ENCODE measurements around the gene CCP110. TPM values are rescaled to one million over a fixed set of nuclear protein-coding genes. Genes with fewer than 3 reads are reported as not detected.

The CCP110 gene
- total RNA-seq, 2 experiments from 2014 or later = 22.6 to 38.4 TPM

- ChIA-PET CTCF (ENCODE audit: unreplicated experiment) (no interaction called here), POLR2A (no interaction called here)
- DNase-seq (ENCODE audit: low spot score) = no peak
- H3K4me2 ChIP-seq (ENCODE audit: low read length) = 0 out of 2 replicates have a peak overlapping the region, but pooled peaks have one; percentile 23
- no peak overlapping the region for H3K4me3 ChIP-seq (ENCODE audit: low read depth, low read length, poor library complexity, severe bottlenecking)
- H3K79me2 ChIP-seq (ENCODE audit: insufficient read depth, low read depth, low read length) = peaks cover 38% of the 10 kb centered on the region
- intact Hi-C loops (cut with micrococcal nuclease; ENCODE audit: unreplicated experiment) = no loop called here
- H2AFZ ChIP-seq (ENCODE audit: low read length) = no peak overlapping the region
- H4K20me1 ChIP-seq (ENCODE audit: insufficient read depth, low read length) = no peaks in the 10 kb centered on the region
- H3K4me1 ChIP-seq (ENCODE audit: insufficient read depth, low read length, poor library complexity, severe bottlenecking) = peaks cover 34% of the 10 kb centered on the region
- BruUV-seq (replicated peaks) = no TSS peak
- H3K9me2 ChIP-seq (ENCODE audit: insufficient read depth, low read length) = no peaks in the 10 kb centered on the region
- H3K9me3 ChIP-seq (ENCODE audit: low read length) = no peaks in the 10 kb centered on the region
- no peak overlapping the region for H3K27ac ChIP-seq (ENCODE audit: low read depth, low read length, poor library complexity, severe bottlenecking)
- no peak for TF ChIP-seq EZH2phosphoT487 (IDR thresholded peaks at IDR 0.05; ENCODE audit: borderline replicate concordance, low read depth, low read length)
- TF ChIP-seq, protein P1, sequence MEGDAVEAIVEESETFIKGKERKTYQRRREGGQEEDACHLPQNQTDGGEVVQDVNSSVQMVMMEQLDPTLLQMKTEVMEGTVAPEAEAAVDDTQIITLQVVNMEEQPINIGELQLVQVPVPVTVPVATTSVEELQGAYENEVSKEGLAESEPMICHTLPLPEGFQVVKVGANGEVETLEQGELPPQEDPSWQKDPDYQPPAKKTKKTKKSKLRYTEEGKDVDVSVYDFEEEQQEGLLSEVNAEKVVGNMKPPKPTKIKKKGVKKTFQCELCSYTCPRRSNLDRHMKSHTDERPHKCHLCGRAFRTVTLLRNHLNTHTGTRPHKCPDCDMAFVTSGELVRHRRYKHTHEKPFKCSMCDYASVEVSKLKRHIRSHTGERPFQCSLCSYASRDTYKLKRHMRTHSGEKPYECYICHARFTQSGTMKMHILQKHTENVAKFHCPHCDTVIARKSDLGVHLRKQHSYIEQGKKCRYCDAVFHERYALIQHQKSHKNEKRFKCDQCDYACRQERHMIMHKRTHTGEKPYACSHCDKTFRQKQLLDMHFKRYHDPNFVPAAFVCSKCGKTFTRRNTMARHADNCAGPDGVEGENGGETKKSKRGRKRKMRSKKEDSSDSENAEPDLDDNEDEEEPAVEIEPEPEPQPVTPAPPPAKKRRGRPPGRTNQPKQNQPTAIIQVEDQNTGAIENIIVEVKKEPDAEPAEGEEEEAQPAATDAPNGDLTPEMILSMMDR (conservative IDR thresholded peaks at IDR 0.05; ENCODE audit: low read length) = no peak
- peaks cover 48% of the 10 kb centered on the region for H3K36me3 ChIP-seq (ENCODE audit: insufficient read depth, low read length)
Observed at GRCh38 chr16:19518388-19518787, 5.4 kb upstream of the CCP110 start.

DNA sequence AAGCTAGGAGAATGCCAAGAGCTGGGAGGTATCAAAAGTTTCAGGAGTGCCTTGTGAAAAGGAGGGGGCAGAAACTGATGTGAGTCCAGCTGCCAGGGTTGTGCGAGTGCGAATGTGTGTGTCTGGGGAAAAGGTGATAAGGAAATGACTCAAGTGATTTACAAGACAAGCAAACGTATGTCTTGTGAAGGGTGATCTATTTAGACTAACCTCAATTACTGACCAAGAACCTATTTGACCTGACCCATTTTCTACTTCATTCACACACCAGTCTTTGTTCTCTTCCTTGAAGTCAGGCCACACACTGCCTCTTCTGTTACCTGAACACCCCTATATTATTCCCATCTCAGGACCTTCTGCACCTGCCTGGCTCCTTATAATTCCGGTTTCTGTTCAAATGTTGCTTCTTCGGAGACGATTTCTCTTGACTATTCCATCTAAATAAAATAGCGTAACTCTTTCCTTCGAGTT lies 2.8 kb upstream of the CCP110 start:
- peak overlapping the region; percentile 70 for H3K27ac ChIP-seq (ENCODE audit: low read depth, low read length, poor library complexity, severe bottlenecking)
- H3K4me1 ChIP-seq (ENCODE audit: insufficient read depth, low read length, poor library complexity, severe bottlenecking) = peaks cover 43% of the 10 kb centered on the region
- CTCF ChIA-PET (ENCODE audit: unreplicated experiment) = no interaction called here
- intact Hi-C loops (cut with micrococcal nuclease; ENCODE audit: unreplicated experiment) = loop anchor here (5.0 kb wide), 2 partner anchors 309 to 454 kb away; partner anchors contain the start of gene COQ7
- peaks cover 23% of the 10 kb centered on the region for H3K36me3 ChIP-seq (ENCODE audit: insufficient read depth, low read length)
- H4K20me1 ChIP-seq (ENCODE audit: insufficient read depth, low read length) = no peaks in the 10 kb centered on the region; the same call in 1 of the 2 replicates
- peak; percentile 10 for DNase-seq (ENCODE audit: low spot score)
- H3K4me3 ChIP-seq (ENCODE audit: low read depth, low read length, poor library complexity, severe bottlenecking) = peak overlapping the region; percentile 83
- TSS peak; percentile 74 for BruUV-seq (replicated peaks)
- H3K4me2 ChIP-seq (ENCODE audit: low read length) = peak overlapping the region; percentile 86
- no peak for TF ChIP-seq EZH2phosphoT487 (IDR thresholded peaks at IDR 0.05; ENCODE audit: borderline replicate concordance, low read depth, low read length)
- TF ChIP-seq, protein P1 (conservative IDR thresholded peaks at IDR 0.05; ENCODE audit: low read length) = no peak
- POLR2A ChIA-PET = no interaction called here
- no peaks in the 10 kb centered on the region for H3K9me3 ChIP-seq (ENCODE audit: low read length)
- peaks cover 58% of the 10 kb centered on the region for H3K79me2 ChIP-seq (ENCODE audit: insufficient read depth, low read depth, low read length)
- peak overlapping the region; percentile 81; the same call in 1 of the 2 replicates for H2AFZ ChIP-seq (ENCODE audit: low read length)
- no peaks in the 10 kb centered on the region for H3K9me2 ChIP-seq (ENCODE audit: insufficient read depth, low read length)

Measured in OCI-LY7 (cell line).